HG03139 (cell line): ENCODE measurements around the gene GBA2.
A peak's percentile ranks its signal among the peaks of the same experiment; 100 is the strongest.

Experiments used
- ATAC-seq: cut with Tn5 transposase; IDR thresholded peaks from one replicate; pipeline ENCODE4 v1.9.1; 2021; ENCODE audit not compliant: unreplicated experiment

Gene GBA2

DNA sequence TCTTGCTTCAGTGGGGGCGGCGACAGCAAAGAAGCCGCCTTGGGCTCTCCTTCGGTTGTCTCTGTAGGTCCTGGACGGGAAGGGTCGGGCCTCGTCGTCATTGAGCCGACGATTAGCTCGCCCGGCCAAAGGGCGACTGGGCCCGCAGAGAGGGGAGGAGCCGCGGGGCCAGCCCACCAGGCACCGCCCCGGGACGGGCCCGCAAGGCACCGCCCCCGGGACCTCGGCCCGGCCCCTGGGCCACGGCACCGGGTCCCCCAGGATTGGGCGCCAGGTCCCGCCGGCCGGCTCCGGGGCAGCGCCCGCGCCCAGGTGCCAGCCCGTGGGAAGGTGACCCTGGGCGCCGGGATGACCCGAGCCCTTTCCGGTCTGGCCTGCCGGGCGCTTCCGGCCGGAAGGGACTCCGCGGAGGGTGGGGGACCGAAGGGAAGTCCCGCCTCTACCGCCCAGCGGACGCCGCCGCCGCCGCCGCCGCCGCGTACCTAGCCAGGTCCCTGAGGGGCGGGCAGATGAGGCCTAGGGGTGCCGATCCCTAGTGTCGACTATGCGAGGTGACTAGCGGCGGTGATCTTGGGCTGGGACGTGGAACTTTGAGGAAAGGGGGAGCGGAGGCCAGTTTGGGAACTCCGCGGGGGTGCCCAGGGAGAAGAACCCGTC lies at the start of gene GBA2, which contains the start of gene RGP1:
Gene GBA2 (minus strand): TSS at position 371 of the 657 bp plus-strand sequence. CDS start 524 bp downstream, outside the sequence.
Gene RGP1 (plus strand): TSS at position 430 of the 657 bp plus-strand sequence. CDS start 469 bp downstream, outside the sequence.
- peak; percentile 78 for ATAC-seq

DNA sequence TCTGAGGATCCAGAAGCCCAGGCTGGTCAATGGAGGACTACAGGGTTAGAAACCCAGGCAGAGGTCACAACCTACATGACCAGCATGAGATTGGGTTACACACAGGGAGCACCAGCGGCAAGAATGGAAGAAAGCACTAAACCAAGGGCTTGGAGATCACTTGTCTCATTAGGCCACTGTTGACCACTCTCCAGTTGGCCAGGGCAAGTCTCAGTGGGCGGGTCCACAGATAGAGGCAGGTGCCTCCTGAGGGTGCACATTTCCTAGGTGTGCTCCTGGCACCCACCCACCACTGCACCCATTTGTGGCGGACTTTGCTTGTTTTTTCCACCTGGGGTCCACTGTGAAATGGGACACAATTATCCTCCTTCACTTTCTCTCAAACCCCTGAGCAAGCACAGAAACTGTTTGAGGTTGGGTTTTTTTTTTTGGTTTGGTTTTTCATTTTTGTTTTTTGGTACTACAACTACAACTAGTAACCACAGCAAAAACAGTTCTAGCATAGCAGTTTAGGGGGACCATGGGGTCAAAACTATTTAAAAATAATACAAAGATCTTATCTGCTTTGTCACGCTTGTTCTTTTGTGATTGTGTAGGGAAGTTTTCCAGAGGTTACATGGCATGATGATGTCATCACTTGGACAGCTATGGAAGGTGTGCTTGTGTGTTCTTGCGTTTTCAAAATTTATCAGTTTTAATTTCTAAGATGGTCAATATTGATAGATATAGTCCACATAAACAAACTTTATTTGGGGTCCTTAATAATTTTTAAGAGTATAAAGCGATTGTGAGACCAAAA lies 48.5 kb upstream of the GBA2 start:
- no peak for ATAC-seq

DNA sequence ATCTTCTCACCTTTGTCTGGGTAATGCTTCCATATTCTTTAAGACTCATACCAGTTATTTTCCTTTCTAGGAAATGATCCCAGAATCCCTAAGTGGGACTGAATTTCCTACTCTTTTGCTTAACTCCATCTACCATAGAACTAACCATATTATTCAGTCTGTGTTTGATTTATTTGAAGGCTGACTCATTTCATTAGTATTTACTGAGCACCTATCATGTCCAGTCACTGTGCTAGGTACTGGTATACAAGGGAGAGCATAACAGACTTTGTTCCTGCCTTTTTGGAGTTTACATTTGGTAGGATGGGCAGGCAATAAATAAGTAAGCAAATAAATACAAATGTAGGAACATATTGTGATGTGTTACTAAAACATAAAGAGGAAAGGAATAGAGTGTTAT lies 46.7 kb upstream of the GBA2 start:
- no peak for ATAC-seq

DNA sequence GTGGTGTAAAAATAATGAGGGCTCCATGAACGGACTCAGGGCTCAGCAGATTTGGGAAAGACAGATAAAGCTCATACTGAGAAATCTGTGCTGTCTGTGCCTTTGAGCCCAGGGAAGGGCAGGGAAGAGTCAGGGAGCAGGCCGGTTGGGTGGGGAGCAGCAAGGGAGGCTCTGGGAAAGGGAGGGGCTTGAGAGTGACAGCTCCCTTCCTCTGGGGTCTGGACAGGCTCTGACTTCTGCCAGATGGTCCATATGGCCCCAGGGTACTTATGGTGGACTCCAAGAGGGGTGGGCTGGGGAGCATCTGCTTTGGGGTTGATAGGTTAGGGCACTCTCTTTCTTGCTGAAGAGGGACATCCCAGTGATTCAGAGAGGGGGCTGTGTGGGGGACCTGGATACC lies 44.4 kb upstream of the GBA2 start:
- ATAC-seq = no peak

DNA sequence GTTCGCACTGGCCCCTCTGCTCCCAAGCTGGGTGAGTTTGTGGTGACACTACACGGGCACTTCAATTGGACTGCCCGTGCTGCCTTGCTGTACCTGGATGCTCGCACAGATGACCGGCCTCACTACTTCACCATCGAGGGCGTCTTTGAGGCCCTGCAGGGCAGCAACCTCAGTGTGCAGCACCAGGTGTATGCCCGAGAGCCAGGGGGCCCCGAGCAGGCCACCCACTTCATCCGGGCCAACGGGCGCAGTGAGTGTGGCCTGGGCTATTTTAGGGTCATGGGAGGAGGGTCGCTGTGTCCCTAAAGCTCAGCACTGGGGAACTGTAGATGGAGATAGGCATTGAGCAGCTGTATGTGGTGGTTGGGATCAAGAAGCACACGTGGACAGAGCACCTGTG lies 43.8 kb upstream of the GBA2 start:
- no peak for ATAC-seq

DNA sequence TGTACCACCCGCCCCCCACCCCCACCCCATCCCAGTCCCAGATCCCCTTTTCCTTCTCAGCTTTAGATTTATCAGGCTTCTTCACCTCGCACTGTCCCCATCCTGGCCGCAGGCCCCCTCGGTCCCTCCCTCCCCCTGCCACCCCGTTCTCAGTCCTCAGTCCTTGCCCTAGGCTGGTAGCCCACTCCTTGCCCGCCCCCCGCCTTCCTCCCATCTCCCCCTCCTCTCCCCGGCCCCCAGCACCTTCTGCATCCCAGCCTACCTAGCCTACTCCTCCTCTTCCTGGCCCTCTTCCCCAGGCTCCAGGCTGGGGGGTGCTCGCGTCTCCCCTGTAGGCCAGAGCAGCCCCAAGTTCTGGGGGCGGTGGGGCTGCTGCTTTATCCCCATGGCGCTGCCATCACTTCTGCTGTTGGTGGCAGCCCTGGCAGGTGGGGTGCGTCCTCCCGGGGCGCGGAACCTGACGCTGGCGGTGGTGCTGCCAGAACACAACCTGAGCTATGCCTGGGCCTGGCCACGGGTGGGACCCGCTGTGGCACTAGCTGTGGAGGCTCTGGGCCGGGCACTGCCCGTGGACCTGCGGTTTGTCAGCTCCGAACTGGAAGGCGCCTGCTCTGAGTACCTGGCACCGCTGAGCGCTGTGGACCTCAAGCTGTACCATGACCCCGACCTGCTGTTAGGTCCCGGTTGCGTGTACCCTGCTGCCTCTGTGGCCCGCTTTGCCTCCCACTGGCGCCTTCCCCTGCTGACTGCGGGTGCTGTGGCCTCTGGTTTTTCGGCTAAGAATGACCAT lies 43.2 kb upstream of the GBA2 start:
- ATAC-seq = no peak

DNA sequence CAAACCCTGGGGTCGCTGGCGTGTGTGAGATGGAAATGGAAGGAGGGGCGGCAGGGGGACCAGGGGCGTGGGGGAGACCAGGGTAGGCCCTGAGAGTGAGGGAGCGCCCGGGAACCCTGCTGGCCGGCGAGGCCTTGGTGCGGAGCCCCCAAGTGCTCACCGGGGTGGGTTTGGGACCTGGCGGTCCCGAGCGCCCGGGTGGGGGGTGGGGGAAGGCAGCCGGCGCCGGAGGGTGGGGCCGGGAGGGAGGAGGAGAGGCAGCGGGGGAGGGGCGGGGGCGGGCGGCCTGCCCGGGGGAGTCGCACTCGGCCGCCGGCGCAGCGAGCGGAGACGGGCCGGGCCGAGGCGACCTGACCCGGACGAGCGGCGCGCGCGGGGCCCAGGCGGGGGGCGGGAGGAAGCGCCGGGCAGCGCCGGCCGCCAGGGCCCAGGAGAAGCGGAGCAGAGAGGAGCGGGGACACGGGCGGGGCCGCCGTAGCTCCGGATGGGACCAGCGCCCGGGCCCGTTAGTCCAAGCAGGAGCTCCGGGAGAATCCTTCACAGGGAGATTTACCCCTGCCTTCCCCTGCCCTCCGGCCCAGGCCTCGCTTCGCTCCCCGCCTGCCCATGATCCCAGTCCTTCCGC lies 42.4 kb upstream of the GBA2 start, which contains the start of gene NPR2:
Gene NPR2 (plus strand): TSS at position 295 of the 625 bp plus-strand sequence. CDS start 818 bp downstream, outside the sequence.
- ATAC-seq = no peak

DNA sequence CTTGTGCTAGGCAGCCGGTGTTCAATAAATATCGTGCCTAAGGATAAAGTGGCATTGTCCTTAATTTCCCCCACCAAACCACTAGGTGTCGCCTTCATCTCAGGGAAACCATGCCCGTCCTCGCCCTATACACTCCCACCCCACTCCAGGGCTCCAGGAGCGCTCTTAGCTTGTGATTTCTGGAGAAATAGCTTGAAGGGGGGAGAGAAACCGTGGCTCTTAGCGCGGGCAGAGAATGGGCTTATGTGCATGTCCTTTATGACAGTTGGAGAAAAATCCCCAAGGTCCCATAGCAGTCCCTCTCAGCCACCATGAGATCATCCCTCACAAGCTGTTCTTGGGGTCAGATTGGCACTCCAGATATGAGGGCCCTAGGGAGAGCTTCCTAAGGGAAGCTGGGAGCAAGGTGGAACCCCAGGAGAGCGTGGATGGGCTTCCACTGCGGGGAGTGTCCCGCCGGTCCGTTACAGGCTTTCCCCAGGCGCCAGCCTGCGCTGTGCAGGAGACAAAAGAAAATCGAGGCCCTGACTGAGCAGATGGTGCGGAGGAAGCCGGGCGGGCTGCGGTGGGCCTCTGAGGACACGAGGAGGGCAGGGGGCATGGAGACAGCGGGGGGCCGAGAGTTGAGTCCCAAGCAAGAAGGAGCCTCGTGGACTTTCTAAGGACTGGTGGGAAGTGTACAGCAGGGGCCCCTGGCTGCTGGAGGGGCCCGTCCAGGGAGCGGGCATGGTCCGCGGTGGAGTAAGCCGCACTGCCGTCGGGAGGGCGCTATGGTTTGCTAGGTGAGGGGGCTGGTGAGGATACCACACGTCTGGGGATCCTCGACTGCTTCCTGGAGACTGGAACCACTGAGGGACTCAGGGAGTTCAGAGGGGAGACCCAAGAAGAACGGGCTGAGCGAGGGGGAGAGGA lies 41.6 kb upstream of the GBA2 start:
- ATAC-seq = no peak

DNA sequence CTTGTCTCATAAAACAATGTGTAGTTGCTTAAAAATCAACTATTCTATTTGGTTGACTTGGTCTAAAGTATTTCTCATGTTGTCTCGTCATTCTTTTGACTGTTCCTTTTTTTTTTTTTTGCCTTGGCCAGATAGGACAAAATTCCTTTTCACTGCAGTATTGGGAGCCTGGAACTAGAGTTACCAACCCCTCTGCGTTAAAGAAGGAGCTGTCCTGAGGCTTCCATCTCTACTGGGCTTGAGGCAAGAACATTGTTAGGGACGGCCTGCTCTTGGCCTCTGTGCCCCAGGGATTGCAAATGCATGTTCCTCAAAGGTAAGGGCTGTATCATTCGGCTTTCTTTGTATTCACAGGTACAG lies 41.0 kb upstream of the GBA2 start:
- ATAC-seq = no peak

DNA sequence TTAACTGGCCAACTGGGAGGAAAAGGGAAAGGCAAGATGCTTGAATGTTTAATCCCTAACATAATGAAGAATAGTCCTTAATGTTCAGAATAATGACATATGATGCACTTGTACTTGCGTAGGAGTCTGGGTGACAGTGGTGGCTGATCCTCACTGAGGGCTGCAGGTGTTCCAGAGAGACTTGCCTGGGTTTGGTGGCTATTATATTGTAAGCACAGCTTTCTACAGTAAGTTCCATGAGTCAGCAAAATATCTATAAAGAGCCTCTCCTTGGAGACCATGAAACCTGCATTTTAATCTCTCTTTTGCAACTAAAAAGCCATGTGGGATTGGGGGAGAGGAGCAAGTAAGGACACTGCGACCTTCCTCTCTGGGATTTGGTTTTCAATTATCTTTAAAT lies 40.5 kb upstream of the GBA2 start:
- no peak for ATAC-seq

DNA sequence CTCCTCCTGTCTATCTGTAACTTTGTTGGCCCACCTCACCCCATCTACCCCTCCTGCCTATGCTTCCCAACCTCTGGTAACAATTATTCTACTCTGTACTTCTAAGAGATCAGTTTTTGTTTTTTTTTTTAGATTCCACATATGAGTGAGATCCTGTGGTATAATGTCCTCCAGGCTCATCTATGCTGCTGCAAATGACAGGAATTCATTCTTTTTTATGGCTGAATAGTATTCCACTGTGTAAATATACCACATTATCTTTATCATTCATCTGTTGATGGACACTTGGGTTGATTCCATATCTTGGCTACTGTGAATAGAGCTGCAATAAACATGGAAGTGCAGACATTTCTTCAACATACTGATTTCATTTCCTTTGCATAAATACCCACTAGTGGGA lies 34.4 kb upstream of the GBA2 start:
- no peak for ATAC-seq

DNA sequence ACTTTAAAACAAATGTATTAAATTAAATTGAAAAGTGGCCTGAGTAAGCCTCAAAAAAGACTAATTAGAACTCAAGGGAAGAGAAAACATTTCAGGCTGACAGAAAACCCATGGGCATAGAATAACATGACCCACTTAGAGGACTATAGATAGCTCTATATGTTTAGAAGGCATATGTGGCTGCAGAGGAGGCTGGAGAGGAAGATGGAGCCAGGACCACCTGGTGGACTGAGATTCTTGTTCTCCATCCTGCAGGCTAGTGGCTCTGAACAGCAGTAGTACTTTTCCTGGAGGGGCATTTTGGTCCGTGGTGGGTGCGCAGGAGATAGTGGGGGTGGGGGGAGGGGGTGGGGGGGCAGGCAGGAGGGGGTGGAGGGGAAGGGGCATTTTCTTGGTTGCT lies 32.0 kb upstream of the GBA2 start:
- ATAC-seq = no peak

DNA sequence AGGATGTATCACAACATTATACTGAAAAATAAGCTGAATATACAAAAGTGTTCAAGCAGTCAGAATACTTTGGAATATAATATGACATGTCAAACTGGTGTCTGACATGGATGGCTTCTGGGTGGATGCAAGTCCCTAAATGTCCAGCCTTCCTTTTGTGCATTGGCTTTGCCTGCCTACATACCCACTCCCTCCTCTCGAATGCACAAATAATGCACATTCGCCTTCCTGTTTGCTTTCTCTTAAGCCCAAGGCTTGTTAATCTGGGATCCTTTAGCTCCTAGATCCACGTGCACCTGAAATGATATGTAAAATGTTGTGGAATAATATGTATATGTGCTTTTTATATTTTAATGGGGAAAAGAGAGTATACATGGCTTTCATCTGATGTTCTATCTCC lies 29.5 kb upstream of the GBA2 start:
- no peak for ATAC-seq

DNA sequence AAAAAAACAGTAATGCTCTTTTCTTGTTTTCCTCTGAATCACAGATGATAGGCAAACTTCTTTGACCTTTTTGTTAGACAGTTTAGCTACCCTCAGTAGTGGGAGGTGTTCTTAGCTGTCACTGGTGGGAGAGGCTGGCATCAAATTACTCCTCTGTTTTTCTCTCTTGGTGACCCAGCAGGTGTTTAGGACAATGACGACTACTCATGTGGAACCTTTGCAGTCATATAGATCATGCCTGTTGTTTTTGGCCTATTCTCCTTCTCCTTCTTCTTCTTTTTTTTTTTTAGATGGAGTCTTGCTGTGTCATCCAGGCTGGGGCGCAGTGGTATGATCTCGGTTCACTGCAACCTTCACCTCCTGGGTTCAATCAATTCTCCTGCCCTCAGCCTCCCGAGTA lies 27.0 kb upstream of the GBA2 start:
- ATAC-seq = no peak

DNA sequence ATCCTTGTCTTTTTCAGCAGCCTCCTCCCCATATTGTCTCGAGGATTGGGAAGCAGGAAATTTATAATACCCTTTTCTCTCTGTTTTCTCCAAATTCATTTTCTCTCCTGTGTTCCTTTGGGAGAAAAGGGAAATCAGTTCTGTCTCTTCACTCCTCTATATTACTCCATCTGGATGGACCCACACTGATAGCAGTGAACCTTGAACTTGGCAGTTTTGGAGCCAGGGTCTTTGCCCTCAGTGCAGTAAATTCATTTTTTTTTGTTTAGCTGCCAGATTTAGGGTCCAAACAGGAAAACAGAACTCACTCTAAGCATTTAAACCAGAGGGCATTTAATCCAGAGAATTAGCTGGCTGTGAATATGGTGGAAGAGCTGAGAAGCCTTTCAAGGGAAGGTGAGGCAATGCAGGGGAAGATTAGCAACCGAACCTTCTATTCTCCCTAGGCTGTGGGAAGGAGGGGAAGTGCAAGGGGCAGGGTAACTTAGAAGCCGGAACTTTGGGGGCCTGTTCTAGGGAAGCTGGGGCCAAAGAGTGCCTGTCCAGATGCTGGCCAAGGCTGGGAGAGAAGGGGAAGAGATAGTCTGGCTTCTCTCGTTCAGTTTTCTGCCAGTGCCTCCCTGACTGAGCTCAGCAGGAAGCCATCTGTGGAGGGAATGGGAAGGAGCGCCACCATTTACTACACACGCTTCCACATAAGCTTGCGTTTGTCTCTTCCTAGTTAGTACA lies 26.0 kb upstream of the GBA2 start:
- no peak for ATAC-seq

DNA sequence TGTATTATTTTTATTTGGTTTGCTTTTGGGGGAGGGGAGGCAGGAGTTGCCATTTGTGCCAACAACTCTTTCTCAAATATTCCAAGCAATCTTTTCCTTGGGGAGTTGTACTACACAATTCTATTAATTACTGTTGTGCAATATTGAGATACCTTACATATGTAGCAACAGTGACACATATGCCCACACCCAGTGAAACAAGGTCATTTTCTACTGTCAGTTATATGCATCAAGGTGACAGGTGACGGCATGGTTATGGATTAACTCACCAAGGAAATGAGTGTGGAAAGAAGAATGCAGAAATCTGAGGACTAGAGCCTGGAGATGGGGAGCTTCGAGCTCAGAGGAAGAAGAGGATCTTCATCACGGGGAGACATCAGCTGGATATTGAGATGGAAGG lies 22.9 kb upstream of the GBA2 start:
- ATAC-seq = no peak

DNA sequence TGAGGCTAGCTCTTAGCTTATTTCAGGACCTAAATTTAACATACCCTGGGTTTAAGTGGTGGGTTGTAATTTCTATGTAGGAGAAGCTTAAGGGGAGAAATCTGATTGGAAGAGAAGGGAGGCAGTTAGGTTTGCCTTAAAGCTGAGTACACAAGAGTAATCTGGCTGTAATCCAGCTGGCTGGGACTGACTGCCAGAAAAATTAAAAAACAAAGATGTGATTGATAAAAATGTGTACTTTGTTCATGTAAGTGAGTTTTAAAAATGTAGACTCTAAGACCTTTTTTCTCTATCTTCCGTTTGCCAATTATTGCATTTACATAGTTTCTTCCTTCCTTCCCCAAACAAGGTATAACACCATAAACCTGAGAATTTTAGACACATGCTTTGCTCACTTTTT lies 22.5 kb upstream of the GBA2 start:
- no peak for ATAC-seq

DNA sequence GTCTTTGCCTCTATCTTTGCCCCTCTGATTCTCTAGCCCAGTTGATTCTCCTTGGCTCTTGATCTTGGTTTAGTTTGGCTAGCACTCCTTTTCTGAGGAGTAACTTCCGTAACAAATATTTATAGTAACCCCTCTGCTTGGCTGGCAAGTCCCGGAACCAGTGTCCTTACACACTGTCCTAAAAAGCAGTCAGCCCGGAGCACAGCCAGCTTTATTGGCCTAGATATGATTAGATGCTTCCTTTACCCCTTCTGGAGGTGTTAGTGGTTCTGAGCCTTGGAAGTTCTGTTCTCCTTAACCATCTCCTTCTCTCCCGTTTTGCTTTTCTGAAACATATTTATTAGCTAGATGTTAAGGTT lies 22.0 kb upstream of the GBA2 start:
- no peak for ATAC-seq

DNA sequence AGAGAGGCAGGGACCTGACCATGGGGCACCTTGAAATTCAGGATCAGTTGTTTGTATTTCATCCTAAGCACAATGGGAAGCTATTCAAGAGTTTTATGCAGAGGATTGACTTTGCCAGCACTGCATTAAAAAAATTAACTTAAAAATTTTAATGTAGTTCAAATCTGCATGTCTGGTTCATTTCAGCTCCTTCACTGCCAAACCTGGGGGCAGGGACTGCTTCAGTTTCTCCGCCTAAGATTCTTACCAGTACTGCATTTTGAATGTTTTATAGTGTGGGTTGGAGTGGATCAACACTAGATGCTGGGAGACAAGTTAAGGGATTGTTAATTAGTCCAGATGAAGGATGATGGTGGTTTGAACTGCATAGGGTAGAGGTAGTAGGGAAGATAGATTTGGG lies 20.7 kb upstream of the GBA2 start:
- no peak for ATAC-seq

DNA sequence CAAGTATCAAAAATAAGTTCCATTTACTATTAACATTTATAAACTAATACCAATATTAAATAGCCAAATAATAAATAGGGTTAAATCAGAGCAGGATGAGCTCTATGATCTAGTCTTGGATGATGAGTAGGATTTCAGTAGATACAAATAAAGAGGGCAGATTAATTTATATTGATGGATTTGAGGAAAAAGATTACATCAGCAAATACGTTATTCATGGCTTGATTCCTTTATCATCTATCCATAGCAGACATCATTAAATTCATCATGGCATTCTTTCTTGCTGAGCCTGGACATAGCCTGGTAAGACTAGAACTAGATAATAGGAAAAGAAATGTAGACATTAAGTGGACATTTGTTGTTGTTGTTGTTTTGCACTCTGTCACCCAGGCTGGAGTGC lies 18.4 kb upstream of the GBA2 start:
- no peak for ATAC-seq
